ENCODE measurements around the gene RAET1L.
"Not testable (repeated sequence)": the region's sequence is repeated elsewhere in the genome, so short reads cannot be mapped to it uniquely, and the experiment has no call there.

RAET1L gene

DNA sequence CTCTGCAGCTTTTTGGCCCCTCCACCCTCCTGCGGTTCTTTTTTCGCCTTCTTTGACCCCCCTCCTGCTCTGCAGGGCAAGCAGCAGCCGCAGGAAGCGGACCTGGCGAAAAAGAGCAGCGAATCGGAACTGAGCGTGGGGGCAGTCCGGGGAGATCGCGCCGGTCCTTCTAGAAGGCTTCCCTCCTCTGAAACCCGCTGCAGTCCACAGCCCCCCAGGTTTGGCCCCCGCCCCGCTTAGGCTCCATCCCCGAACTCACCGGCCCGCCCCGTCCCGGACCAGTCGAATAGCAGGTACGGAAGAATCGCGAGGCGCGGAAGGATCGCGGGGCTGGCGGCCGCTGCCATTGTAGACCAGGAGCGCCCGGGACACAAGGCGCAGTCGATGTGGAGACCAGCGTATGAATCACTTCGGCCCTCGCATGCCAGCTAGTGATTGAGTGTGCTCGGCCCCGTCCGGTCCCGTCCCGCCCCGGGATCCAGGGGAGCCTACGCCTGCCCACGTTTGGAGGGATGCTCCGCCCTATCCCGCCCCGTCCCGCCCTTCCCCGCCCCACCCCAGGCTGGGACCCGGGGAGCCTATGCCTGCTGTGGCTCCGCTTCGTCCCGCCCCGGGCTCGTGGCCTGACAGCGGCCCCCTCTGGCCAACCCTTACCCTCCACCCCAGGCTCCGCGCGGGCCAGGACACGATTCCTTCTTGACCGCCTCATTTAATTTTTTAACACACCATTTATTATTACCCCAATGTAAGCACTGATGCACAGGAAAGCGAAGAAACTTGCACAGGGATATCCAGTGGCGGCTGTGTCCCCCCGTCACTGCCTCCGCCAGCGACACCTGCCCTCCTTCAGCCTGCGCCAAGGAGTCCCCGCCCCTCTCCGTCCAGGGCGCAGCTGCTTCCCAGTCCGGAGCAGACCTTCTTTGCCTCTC, 43.7 kb upstream of the RAET1L start, which contains the start of gene ULBP3:
ULBP3 (minus strand) TSS at position 402 of the 929 bp plus-strand sequence; CDS start at position 347, 55 bp downstream.
- peak within 1 kb of the TSS; percentile 73 for H3K4me3 ChIP-seq (ENCODE audit: control insufficient read depth, low read depth, low read length)
- DNase-seq (ENCODE audit: low read depth): peak; percentile 94
- TF ChIP-seq, protein P1, sequence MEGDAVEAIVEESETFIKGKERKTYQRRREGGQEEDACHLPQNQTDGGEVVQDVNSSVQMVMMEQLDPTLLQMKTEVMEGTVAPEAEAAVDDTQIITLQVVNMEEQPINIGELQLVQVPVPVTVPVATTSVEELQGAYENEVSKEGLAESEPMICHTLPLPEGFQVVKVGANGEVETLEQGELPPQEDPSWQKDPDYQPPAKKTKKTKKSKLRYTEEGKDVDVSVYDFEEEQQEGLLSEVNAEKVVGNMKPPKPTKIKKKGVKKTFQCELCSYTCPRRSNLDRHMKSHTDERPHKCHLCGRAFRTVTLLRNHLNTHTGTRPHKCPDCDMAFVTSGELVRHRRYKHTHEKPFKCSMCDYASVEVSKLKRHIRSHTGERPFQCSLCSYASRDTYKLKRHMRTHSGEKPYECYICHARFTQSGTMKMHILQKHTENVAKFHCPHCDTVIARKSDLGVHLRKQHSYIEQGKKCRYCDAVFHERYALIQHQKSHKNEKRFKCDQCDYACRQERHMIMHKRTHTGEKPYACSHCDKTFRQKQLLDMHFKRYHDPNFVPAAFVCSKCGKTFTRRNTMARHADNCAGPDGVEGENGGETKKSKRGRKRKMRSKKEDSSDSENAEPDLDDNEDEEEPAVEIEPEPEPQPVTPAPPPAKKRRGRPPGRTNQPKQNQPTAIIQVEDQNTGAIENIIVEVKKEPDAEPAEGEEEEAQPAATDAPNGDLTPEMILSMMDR (conservative IDR thresholded peaks at IDR 0.05; ENCODE audit: control insufficient read depth, insufficient read depth, low read depth, low read length): peak; percentile 36

DNA sequence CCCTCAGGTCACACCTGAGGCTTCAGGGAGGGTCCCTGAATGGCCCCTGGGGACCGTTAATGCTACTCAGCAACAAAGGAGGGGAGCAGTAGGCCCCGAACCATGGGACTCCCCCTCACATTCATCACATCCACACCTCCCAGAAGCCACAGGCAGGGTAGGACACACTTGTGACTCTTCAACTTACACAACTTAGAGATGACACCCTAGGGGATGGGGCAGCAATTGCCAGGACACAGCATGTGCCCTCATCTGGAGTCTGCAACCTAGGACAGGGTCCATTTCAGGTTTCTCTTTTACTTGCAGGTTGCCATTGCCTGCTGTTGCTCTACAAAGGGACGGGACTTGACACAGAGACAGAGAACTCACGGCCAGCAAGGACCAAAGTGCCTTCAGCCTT, 42.8 kb upstream of the RAET1L start:
- TF ChIP-seq, protein P1 (conservative IDR thresholded peaks at IDR 0.05; ENCODE audit: control insufficient read depth, insufficient read depth, low read depth, low read length): no peak
- H3K4me3 ChIP-seq (ENCODE audit: control insufficient read depth, low read depth, low read length): peak overlapping the region; percentile 73
- DNase-seq (ENCODE audit: low read depth): no peak

DNA sequence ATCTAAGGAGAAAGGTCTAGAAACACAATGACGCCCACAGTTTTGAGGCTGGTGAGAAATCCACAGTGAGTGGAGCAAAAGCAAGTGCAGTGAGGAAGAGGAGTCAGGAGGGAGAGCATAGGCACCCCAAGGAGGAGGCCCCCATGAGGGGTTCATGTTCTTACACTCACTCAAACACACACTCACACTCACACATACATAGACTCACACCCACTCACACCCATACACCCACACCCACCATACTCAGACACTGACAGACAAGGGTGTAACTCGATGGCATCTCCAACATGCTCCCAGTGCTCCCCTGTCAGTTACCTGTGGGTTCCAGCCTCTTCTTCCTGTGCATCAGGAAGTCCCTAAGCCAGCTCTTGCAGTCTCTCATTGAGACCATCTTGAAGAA, 39.8 kb upstream of the RAET1L start:
- TF ChIP-seq, protein P1 (conservative IDR thresholded peaks at IDR 0.05; ENCODE audit: control insufficient read depth, insufficient read depth, low read depth, low read length): no peak
- no peak overlapping the region for H3K4me3 ChIP-seq (ENCODE audit: control insufficient read depth, low read depth, low read length)
- no peak for DNase-seq (ENCODE audit: low read depth)

DNA sequence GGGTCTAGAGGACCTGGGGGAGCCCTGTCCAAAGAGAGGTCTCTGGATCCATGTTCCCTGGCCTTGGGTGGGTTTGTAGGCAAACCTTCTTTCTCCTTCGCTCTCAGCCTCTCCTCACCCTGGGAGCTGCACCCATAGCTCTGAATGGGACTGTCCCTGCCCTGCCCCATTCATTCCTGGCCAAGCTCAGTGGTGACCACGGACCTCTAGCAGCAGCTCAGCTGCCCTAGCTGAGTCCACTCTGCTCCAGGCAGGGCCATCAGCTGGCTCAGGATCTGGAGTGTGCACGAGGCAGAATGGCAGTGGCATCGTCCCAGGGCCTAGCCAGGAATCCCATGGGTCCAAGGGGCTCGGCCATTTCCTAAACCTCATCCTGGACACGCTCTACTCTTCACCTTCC, 38.3 kb upstream of the RAET1L start:
- DNase-seq (ENCODE audit: low read depth): no peak
- TF ChIP-seq, protein P1 (conservative IDR thresholded peaks at IDR 0.05; ENCODE audit: control insufficient read depth, insufficient read depth, low read depth, low read length): no peak
- no peak overlapping the region for H3K4me3 ChIP-seq (ENCODE audit: control insufficient read depth, low read depth, low read length)

DNA sequence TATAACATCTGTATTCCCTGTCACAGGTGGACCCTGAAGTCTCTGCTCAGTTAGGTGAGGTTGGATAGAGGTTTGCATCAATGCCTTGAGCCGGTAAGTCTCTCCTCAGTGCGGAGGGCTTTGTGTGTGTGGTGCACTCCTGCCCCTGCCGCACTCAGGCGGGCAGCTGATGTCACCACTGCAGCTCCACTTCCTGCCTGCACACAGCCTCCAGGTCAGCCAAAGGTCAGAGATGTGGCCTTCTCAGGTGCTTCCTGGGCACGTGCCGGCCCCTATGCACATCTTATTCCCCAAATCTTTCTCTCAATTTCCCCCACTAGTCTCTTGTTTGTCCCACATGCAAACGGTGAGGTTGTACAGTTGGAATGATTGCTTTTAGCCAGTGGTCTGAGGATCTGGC, 34.6 kb upstream of the RAET1L start:
- not testable (repeated sequence) for DNase-seq (ENCODE audit: low read depth); H3K4me3 ChIP-seq (ENCODE audit: control insufficient read depth, low read depth, low read length)

DNA sequence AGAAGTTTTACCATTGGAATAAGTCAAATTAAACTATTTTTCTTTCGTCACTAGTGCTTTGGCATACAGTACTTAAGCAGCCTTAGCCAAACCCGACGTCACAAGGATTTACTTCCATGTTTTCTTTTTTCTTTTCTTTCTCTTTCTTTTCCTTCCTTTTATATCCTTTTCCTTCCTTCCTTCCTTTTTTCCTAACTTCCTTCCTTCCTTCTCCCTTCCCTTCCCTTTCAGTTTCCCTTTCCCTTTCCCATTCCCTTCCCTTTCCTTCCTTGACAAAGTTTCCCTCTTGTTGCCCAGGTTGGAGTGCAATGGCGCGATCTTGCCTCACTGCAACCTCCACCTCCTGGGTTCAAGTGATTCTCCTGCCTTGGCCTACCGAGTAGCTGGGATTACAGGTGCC, 33.7 kb upstream of the RAET1L start:
- H3K4me3 ChIP-seq (ENCODE audit: control insufficient read depth, low read depth, low read length): no peak overlapping the region
- no peak for DNase-seq (ENCODE audit: low read depth)
- TF ChIP-seq, protein P1 (conservative IDR thresholded peaks at IDR 0.05; ENCODE audit: control insufficient read depth, insufficient read depth, low read depth, low read length): no peak

DNA sequence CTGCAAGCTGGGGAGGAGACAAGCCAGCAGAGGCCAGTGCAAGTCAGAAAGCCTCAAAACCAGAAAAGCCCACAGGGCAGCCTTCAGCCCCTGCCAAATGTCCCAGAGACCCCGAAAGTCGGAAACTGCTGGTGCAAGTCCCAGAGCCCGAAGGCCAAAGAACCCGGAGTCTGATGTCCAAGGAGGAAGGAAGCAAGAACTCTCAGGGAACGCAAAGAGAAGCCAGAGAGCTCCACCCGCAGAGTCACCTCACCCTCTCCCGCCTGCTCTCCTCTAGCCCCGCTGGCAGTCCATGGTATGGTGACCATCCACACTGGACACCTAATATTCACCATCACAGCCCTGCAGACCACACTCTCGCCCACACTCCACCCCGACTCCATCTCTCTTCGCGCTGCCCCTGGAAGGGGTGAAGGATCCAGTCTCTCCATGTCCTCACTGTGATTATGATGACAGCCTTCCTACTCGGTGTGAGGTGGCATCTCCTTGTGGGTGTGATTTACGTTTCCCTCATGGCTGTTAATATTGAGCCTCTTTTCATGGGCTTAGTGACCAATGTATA, 33.0 kb upstream of the RAET1L start:
- TF ChIP-seq, protein P1 (conservative IDR thresholded peaks at IDR 0.05; ENCODE audit: control insufficient read depth, insufficient read depth, low read depth, low read length): no peak
- no peak for DNase-seq (ENCODE audit: low read depth)
- H3K4me3 ChIP-seq (ENCODE audit: control insufficient read depth, low read depth, low read length): no peak overlapping the region
